GM18508 (cell line): Measurements from ENCODE around the gene METTL27.
"Not testable (repeated sequence)": the region's sequence is repeated elsewhere in the genome, so short reads cannot be mapped to it uniquely, and the experiment has no call there.

Source experiments
- ATAC-seq: cut with Tn5 transposase; IDR thresholded peaks from one replicate; pipeline ENCODE4 v1.9.1; 2021; ENCODE audit warnings: moderate number of reproducible peaks; ENCODE audit not compliant: insufficient read depth, unreplicated experiment

The METTL27 gene

DNA sequence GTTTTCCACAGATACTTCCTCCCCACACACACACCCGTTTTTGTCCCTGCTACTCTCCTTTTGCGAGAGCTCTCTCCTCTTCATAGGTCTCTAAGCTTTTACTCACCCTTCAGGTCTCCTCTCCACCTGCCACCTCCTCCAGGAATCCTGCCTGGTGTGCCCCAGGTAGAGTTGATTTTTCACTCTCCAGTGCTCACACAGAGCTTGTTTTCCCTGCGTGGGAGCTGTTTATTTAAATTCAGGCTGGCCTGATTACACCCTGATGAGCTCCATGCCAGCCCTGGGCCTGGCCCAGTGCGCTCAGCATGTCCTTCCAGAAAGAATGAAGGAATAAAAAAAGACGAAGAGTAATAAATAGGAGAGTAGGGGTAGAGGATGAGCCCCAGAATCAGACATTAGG, 19.1 kb downstream of the METTL27 start:
- ATAC-seq = no peak

DNA sequence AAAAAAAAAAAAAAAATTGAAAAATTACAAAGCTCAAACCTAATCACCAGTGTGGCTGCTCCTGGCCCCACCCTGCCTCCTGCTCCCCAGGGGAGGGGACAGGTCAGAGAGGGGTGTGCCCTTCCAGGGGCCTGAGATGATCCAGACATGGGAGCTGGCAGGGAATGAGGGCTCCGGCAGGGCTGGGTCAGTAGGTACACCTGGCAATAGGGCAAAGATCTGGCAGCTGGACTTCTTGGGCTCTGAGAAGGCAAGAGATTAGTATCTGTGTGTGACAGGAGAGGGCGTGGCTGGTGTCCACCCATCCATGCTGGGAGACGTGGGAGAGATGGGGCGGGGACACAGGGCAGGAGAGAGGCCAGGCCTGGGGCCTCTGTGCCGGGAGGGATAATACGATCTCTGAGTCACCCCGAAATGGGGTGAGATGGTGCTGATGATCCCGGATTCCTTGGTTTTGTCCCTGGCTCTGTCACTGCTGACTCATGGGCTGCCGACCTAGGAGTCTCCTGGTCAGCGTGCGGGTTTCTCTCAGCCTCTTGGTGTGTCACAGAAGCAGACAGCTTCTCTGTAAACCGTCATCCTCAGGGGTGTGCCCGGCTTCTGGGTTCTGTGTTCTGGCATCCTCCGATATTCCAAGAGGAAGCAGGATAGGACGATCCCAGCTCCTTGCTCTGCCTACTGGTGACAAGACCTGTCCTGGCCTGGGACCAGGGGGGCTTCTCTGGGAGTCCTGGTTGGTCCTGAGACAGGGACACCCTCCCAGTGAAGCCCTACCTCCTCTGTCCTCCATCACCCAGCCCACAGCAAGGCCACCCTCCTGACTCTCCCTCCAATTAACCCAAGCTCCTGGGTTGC, 19.8 kb downstream of the METTL27 start:
- ATAC-seq = no peak

DNA sequence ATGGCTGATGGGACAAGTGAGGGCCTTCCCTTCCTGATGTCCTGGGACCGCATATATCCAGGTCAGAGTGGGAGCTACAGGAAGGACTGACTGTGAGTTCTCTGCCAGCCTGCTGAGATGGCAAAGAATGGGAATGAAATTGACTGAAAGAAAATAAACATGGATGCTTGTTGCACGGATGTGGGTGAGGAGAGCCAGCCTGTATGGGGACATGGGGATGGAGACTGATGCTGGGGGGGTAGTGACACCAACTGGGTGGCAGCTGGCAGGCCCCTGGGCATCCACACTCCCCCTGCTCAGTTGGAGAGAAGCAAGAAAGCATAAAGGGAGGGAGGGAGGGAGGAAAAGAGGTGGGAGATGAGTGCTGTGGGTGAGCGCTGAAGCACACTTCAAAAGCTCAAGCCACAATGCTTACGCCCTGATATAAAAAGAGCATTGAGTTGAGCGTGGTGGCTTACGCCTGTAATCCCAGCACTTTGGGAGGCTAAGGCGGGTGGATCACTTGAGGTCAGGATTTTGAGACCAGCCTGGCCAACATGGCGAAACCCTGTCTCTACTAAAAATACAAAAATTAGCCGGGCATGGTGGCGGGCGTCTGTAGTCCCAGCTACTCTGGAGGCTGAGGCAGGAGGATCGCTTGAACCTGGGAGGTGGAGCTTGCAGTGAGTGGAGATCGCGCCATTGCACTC, 20.6 kb downstream of the METTL27 start:
- not testable (repeated sequence) for ATAC-seq

DNA sequence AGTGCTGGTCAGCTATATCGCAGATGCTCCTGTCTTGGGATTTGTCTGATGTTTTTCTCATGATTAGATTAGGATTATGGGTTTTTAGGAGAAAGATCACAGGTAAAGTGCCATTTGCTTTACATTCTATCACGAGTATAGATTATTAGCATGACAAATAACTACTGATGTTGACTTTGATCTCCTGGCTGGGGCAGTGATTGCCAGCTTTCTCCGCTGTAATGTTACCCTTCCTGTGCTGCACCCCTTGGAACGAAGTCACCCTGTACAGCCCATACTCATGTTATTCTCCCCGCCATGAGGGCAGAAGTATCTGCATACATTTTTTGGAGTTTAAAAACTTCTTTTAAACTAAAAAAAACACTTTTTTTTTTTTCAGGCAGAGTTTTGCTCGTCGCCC, 22.3 kb downstream of the METTL27 start:
- no peak for ATAC-seq

DNA sequence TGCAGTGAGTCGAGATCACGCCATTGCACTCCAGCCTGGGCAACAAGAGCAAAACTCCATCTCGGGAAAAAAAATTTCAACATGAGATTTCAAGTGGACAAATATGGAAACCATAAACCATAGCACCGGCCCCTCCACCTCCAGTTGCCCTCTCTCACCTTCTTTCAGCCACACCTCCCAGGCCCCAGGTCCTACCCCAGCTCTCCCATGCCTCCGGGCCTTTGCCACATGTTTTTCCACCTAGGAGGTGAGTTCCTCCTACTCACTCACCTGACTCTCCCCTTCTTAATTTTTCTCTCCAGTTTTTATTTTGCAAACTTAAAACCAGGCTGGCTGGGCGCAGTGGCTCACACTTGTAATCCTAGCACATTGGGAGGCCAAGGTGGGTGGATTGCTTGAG, 25.2 kb downstream of the METTL27 start:
- no peak for ATAC-seq

DNA sequence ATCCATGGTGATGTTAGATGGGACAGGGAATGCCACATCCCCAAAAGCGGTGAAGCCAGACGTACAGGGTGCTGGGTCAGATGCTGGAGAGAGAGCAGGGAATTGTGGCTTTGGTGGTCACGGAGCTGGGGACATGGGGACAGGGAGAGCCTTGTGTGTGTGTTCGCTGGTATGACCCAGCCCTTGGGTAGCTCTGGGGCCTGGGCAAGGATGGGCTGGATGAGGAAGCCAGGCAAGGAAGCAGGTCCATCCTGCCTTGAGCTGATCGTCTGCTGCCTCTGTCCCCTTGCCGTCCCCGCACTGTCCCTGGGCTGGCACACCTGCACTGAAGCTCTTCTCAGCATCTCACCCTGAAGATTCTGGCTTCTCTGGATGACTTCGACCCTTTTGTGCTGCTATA, 26.9 kb downstream of the METTL27 start:
- no peak for ATAC-seq

DNA sequence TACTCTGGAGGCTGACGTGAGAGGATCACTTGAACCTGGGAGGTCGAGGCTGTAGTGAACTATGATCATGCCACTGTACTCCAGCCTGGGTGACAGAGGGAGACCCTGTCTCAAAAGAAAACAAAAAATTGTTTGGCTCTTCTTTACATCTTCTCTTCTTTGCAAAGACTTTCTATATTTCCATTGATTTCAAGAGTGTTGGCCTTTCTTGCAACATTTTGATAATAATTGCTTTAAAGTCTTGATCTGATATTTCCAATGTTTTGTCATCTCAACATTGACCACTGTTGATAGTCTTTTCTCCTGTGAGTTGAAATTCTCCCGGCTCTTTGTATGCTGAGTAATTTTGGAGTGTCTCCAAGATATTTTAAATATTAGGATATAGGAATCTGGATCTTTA, 29.3 kb downstream of the METTL27 start:
- ATAC-seq = no peak

DNA sequence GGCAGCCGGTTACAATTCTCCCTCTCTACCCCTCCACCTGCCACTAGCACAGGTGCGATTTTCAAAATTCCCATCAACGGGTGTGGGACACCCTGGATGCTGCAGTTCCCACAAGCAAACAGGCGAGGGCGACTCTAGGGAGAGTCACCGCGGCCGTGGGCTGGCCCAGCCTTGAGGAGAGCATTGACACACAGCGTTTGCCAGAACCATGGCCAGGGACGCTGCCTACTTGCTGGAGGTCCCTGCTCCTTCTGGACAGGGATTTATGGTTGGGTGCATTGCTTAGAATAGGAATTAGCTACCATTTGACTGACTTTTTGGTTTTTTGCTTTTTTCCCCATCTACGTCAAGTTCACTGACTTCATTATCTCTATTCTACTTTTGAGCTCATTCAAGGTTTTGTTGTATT, 30.6 kb downstream of the METTL27 start:
- no peak for ATAC-seq

DNA sequence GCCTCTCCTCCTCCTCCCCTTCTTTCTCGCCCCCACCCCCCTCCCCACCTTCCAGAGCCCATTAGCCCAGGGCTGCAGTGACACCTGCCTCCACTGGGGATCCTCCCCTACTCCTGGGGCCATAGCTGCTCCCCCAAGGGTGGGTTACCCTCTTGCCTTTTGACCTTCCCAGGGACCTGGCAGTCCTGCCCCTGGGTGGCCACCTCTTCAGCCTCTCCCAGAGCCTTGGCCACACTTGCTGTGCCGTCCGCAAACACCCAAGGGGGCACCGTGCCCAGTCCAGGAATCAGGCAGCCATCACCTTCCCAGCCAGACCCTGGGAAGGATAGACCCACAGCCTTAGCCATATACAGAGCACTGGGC, 31.3 kb downstream of the METTL27 start:
- no peak for ATAC-seq

DNA sequence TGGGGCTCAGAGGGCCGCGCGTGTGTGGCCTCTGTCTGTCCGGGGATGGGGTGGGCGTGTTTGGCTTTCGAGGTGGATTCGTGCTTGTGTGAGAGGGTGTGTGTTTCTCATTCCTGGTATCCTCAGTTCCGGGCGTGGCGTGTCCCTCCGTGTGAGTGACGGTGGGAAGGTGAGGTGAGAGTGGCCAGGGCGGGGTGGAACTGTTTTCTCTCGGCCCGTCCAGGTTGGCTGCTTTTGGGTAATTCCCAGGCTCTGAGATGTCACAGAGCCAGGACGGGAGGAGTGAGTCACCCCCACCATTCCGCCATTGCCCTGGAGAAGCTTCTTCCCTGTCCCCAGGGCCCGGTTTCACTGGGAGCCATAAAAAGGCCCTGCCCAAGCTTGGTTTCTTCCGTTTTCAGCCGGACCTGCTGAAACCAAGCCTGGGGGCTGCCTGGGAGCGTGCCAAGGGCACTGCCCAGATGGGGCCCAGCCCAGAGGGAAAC, 32.8 kb downstream of the METTL27 start:
- no peak for ATAC-seq

DNA sequence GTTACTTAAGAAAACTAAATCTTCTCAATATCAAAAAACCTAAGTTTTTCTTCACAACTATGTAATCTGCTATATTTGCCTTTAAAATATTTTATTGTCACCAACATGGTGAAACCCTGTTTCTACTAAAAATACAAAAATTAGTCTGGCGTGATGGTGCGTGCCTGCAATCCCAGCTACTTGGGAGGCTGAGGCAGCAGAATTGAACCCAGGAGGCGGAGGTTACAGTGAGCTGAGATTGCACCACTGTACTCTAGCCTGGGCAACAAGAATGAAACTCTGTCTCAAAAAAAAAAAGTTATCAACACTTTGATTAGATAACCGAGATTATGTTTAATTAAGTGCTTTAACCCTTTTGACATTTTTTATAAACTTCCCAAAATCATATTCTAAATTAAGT, 39.9 kb downstream of the METTL27 start:
- no peak for ATAC-seq

DNA sequence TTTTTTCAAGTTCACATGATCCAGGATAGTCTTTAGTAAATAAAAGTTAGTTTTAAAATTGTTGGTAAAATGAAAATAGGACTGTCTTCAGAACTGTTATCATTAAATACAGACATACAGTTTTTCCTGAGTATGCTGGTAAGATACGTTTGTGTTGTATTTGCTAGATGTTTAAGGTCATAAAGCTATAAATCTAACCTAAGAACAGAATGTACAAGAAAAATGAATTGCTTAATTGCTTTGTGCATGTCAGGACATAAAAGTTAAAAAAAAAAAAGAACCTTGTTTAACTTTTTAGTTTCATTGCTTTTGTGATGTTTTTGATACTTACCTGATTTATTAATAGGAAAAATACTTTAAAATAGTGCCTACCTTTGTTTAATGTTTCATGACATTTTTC, 40.7 kb downstream of the METTL27 start:
- no peak for ATAC-seq

DNA sequence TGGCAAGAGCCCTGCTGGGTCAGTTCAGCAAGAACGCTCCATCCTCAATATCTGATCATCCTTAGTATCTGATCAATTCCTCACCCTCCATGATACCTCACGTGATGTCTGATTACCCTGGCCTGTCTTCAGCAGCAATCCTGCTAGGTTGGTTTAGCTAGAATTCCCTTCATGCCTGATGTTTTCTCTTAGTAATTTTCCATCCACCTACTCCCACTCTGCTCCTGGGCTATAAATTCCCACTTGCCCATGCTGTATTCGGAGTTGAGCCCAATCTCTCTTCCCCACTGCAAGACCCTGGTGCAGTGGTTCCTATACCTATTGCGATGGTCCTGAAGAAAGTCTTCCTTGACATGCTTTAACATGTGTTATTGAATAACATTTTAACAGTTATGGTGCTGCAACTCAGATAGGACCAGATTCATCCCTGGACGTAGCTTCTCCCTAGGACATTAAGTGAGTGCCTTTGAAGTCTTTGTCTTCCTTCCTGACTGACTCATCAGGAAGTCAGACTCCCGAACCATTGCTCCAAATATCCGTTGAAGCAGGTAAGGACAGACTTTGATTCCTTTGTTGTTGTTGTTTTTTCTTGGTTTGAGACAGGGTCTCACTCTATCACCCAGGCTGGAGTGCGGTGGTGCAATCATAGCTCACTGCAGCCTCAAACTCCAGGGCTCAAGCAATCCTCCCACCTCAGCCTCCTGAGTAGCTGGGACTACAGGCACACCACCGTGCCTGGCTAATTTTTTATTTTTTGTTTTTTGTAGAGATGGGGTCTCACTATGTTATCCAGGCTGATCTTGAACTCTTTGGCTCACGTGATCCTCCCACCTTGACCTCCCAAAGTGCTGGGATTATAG, 42.8 kb downstream of the METTL27 start:
- no peak for ATAC-seq

DNA sequence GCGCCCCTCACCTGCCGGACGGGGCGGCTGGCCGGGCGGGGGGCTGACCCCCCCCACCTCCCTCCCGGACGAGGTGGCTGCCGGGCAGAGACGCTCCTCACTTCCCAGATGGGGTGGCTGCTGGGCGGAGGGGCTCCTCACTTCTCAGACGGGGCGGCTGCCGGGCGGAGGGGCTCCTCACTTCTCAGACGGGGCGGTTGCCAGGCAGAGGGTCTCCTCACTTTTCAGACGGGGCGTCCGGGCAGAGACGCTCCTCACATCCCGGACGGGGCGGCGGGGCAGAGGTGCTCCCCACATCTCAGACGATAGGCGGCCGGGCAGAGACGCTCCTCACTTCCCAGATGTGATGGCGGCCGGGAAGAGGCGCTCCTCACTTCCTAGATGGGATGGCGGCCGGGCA, 45.1 kb downstream of the METTL27 start:
- ATAC-seq = not testable (repeated sequence)

DNA sequence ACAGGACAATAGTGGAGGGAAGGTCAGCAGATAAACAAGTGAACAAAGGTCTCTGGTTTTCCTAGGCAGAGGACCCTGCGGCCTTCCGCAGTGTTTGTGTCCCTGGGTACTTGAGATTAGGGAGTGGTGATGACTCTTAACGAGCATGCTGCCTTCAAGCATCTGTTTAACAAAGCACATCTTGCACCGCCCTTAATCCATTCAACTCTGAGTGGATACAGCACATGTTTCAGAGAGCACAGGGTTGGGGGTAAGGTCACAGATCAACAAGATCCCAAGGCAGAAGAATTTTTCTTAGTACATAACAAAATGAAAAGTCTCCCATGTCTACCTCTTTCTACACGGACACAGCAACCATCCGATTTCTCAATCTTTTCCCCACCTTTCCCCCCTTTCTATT, 45.7 kb downstream of the METTL27 start:
- ATAC-seq = not testable (repeated sequence)

DNA sequence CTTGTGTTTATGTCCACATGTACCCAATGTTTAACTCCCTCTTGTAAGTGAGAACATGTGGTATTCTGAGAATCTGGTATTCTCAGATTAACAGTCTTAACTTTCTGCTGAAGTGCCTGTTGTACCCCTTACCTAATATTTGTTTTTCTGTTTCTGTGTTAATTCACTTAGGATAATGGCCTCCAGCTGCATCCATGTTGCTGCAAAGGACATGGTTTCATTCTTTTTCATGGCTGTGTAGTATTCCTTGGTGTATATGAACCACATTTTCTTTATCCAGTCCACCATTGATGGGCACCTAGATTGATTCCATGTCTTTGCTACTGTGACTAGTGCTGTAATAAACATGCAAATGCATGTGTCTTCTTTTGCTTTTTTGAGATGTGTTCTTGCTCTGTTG, 47.1 kb downstream of the METTL27 start:
- ATAC-seq = not testable (repeated sequence)

DNA sequence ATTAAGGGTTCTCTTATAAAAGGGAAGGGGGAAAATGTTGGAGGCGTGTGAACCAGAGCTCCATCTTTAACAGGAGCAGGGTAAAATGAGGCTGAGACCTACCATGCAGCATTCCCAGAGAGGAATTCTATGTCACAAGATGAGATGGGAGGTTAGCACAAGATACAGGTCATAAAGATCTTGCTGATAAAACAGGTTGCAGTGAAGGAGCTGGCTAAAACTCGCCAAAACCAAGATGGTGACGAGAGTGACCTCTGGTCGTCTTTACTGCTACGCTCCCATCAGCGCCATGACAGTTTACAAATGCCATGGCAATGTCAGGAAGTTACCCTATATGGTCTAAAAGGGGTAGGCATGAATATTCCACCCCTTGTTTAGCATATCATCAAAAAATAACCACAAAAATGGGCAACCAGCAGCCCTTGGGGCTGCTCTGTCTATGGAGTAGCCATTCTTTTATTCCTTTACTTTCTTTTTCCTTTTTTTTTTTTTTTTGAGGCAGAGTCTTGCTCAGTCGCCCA, 51.1 kb downstream of the METTL27 start:
- ATAC-seq = not testable (repeated sequence)

DNA sequence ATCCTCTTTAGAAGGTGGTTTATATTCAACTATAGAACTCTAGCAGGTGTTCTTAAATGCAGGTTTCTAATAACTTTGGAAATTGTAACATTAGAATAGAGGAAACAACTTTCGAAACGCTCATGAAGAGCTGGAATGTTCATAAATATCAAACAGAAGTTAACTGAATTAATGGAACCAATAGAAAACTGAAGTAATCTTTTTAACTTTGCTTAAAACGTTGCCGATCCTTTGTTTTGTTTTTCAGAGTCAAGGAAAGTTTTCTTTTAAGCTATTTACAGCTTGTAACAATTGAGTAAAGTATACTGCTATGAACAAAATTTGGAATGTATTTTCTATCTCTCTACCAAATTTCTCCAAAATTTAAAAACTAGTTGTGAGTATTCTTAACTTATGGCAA, 53.3 kb downstream of the METTL27 start:
- ATAC-seq = no peak

DNA sequence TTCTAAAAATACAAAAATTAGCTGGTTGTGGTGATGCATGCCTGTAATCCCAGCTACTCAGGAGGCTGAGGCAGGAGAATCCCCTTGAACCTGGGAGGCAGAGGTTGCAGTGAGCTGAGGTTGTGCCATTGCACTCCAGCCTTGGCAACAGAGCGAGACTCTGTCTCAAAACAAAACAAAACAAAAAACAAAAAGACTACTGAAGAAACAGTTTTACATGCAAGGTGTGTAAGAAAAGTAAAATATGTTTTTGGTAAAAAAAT, 54.6 kb downstream of the METTL27 start:
- ATAC-seq = not testable (repeated sequence)

DNA sequence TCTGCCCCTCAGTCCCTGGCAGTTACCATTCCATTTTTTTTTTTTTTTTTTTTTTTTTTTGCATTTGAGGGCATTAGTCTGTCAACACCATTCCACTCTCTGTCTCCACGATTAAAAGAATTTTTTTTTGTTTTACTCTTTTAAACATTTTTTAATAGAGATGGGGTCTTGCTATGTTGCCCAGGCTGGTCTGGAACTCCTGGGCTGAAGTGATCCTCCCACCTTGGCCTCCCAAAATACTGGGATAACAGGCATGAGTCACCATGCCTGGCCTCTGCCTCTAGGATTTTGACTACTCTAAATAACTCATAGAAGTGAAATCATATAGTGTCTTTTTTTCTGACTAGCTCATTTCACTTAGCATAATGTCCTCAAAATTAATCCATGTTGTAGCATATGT, 55.7 kb downstream of the METTL27 start:
- no peak for ATAC-seq
